Heart left ventricle (tissue), 13 donors: ENCODE results near the gene NFKB2.

ENCODE experiments used
- POLR2A ChIP-seq, 2 donors: fragments of 450-650 bp; IDR thresholded peaks; one replicate each; pipeline ENCODE4 v1.6.1; 2017; ENCODE audit warnings: antibody characterized with exemption in 2 of 2, mild to moderate bottlenecking in 2 of 2, moderate library complexity in 2 of 2
- TF ChIP-seq, protein P1 (sequence below), 12 donors: fragments of 200-600 bp; sonication (generic) in 4 of 12; IDR thresholded peaks; one replicate each; pipeline versions ENCODE4 v1.5.0 to v1.8.0; 2018 to 2022; ENCODE audit warnings: antibody characterized with exemption in 12 of 12, mild to moderate bottlenecking in 5 of 12
- donor health status: ischemic (EF 13 %, LVEDD 7.1; RV severe dilation, severe dysfunction).
- donor health status: DM: no; HTN: yes; CAD: no.
- donor health status: DM: no; HTN: no; CAD: no.
- donor health status: ischemic (EF 25% LVEDD 6.9; RV normal size, moderate dysfunction).
- donor health status: ischemic (EF 25% LVEDD 5.7; RV mildly dilated, moderate dysfunction).
- donor health status: ischemic (EF 35%, LVEDD 5.7; RV mildly dilated, moderate dysfunction).
- donor health status: nonischemic (EF 11% LVEDD 7.7; RV severe dilation, severe dysfunction).
- donor health status: DM: yes; HTN: yes; CAD: no.
- donor health status: PGD.
- donor health status: ischemic (EF 29% LVEDD 5.4; RV normal size, mild dysfunction).
- donor health status: nonischemic (EF 23%, LVEDD 6.1; RV moderate dilation, normal function).

DNA sequence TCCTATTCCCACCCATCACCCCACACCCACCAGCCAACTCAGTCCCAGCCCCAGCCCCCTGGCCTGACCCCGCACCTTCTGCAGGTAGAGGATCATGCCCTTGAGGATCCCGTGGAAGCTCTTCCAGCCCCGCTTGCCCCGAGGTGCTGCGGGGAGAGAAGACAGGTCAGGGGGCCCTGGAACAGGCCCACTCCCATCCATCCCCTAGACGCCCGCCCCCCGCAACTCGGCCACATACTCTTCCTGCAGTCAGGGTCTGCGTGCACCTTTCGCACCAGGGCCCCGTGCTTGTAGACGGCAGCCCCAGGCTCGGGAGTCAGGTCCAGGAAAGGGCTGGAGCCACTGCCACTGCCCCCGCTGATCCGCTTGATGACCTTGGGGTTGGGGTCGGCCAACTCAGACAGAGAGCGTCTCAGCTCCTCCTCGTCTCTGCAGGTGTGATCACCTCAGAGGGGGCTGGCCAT lies 9.6 kb downstream of the NFKB2 start:
- no peak for TF ChIP-seq POLR2A (IDR thresholded peaks at IDR 0.05)
- TF ChIP-seq, protein P1, sequence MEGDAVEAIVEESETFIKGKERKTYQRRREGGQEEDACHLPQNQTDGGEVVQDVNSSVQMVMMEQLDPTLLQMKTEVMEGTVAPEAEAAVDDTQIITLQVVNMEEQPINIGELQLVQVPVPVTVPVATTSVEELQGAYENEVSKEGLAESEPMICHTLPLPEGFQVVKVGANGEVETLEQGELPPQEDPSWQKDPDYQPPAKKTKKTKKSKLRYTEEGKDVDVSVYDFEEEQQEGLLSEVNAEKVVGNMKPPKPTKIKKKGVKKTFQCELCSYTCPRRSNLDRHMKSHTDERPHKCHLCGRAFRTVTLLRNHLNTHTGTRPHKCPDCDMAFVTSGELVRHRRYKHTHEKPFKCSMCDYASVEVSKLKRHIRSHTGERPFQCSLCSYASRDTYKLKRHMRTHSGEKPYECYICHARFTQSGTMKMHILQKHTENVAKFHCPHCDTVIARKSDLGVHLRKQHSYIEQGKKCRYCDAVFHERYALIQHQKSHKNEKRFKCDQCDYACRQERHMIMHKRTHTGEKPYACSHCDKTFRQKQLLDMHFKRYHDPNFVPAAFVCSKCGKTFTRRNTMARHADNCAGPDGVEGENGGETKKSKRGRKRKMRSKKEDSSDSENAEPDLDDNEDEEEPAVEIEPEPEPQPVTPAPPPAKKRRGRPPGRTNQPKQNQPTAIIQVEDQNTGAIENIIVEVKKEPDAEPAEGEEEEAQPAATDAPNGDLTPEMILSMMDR (IDR thresholded peaks at IDR 0.05) = no peak
